Panc1 (cell line): Measurements from ENCODE around the gene FGD3. TPM values are rescaled to one million over a fixed set of nuclear protein-coding genes. Genes with fewer than 3 reads are reported as not detected.

Experiments
- ATAC-seq: fragments of 200-7000 bp; cut with Tn5 transposase; 2 replicates; pipeline ENCODE4 v1.9.1; 2020; ENCODE audit warnings: mild to moderate bottlenecking, moderate library complexity
- BruUV-seq: library from RNA; stranded (reverse); fragments of 400-500 nt; replicated peaks from 2 replicates; lab custom pipeline; 2021; lab: Mats Ljungman, UMichigan
- CTCF ChIA-PET: fragments of 300-600 bp; sonication (Branson Sonifier 250); formaldehyde crosslinking; loops from one replicate; lab custom pipeline; 2022; ENCODE audit warnings: antibody characterized with exemption; lab: Charles Lee
- POLR2A ChIA-PET: fragments of 300-600 bp; sonication (Branson Sonifier 250); formaldehyde crosslinking; loops from one replicate; lab custom pipeline; 2022; ENCODE audit warnings: antibody characterized with exemption; lab: Charles Lee
- DNase-seq: peaks from one replicate; pipeline ENCODE4 v3.0.0-alpha.2; 2010; ENCODE audit warnings: low read depth, low spot score
- H3K27ac ChIP-seq: 2 replicates; pipeline ENCODE4 v1.5.1; 2011; ENCODE audit warnings: mild to moderate bottlenecking, low read length, inconsistent platforms
- H3K27me3 ChIP-seq: fragments of 200-500 bp; sonication (Bioruptor generic); 2 replicates; pipeline ENCODE4 v1.6.0; 2014; ENCODE audit warnings: low read length, inconsistent platforms; ENCODE audit not compliant: control insufficient read depth, insufficient read depth
- H3K36me3 ChIP-seq: fragments of 200-500 bp; sonication (Bioruptor generic); 2 replicates; pipeline ENCODE4 v1.5.1; 2014; ENCODE audit warnings: inconsistent platforms, mild to moderate bottlenecking, low read length, moderate library complexity; ENCODE audit not compliant: control insufficient read depth, insufficient read depth
- H3K4me1 ChIP-seq: 2 replicates; pipeline ENCODE4 v1.5.1; 2011; ENCODE audit warnings: inconsistent platforms, mild to moderate bottlenecking, low read length, moderate library complexity; ENCODE audit not compliant: control insufficient read depth, insufficient read depth
- H3K4me3 ChIP-seq, 2 experiments: 2 replicates each; pipeline ENCODE4 v1.5.1; 2011 to 2012; ENCODE audit warnings: low read depth in 2 of 2, low read length in 2 of 2, mild to moderate bottlenecking in 2 of 2, inconsistent platforms in 1 of 2, moderate library complexity in 1 of 2
- H3K9me3 ChIP-seq: fragments of 200-500 bp; sonication (Bioruptor generic); 2 replicates; pipeline ENCODE4 v1.5.1; 2014; ENCODE audit warnings: low read depth, mild to moderate bottlenecking, inconsistent platforms, low read length, moderate library complexity; ENCODE audit not compliant: control insufficient read depth, insufficient read depth
- POLR2AphosphoS5 ChIP-seq: IDR thresholded peaks from 2 replicates; pipeline ENCODE4 v1.6.1; 2012; ENCODE audit warnings: mild to moderate bottlenecking, low read depth, low read length, moderate library complexity
- SIN3A ChIP-seq: IDR thresholded peaks from 2 replicates; pipeline ENCODE4 v1.6.1; 2012; ENCODE audit warnings: low read depth, mild to moderate bottlenecking, low read length, moderate library complexity, borderline replicate concordance; ENCODE audit not compliant: insufficient read depth
- TCF7L2 ChIP-seq: IDR thresholded peaks from 2 replicates; pipeline ENCODE4 v1.6.1; 2011; ENCODE audit warnings: mild to moderate bottlenecking, low read depth, low read length, inconsistent platforms
- in situ Hi-C: cut with HindIII; loops from 2 replicates; pipeline ENCODE4 v1.10.0; 2016; ENCODE audit warnings: low sequenced_read_pairs, low pct_unique_long_range_greater_than_20kb
- intact Hi-C: fragments of 100-400 bp; cut with micrococcal nuclease; formaldehyde crosslinking; loops from one replicate; pipeline ENCODE4 v1.10.0; 2022; ENCODE audit not compliant: unreplicated experiment
- total RNA-seq: library from RNA; stranded (reverse); gene quantifications from one replicate; pipeline ENCODE4 v1.2.1, GENCODE V29; 2021; ENCODE audit not compliant: unreplicated experiment
- TF ChIP-seq, protein P1 (sequence below): fragments of 450-650 bp; IDR thresholded peaks from 2 replicates; pipeline ENCODE4 v1.5.1; 2017; ENCODE audit warnings: mild to moderate bottlenecking
- TF ChIP-seq, protein P2 (sequence below), 2 experiments: IDR thresholded peaks; 2 replicates each; pipeline ENCODE4 v1.6.1; 2011 to 2012; ENCODE audit warnings: low read depth in 2 of 2, control low read depth in 1 of 2, low read length in 1 of 2, mild to moderate bottlenecking in 1 of 2, moderate library complexity in 1 of 2; ENCODE audit not compliant: insufficient read depth in 1 of 2

Gene FGD3
- total RNA-seq, 1 experiment from 2014 or later, result 0.80 TPM

DNA sequence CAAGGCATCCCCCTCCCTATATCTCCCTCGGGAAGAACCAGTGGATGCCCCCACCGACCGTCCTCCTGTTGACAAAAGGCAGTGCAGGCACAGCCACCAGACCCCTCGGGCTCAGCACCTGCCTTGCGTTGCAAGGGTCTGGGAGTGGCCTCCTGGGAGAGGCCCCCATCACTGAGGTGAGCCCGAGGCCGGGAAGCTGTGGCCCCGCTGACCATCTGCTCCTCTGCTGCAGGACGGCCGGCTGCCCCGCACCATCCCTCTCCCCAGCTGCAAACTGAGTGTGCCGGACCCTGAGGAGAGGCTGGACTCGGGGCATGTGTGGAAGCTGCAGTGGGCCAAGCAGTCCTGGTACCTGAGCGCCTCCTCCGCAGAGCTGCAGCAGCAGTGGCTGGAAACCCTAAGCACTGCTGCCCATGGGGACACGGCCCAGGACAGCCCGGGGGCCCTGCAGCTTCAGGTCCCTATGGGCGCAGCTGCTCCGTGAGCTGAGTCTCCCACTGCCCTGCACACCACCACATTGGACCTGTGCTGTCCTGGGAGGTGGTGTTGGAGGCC lies 87.9 kb downstream of the FGD3 start:
- POLR2A ChIA-PET, result no interaction called here
- in situ Hi-C loops (no loop called here), intact Hi-C loops (no loop called here)
- no peak for ATAC-seq
- H3K27me3 ChIP-seq, result no peaks in the 10 kb centered on the region
- no peaks in the 10 kb centered on the region for H3K9me3 ChIP-seq
- no peaks in the 10 kb centered on the region for H3K36me3 ChIP-seq
- CTCF ChIA-PET, result no interaction called here
- H3K27ac ChIP-seq, result no peak overlapping the region
- no peaks in the 10 kb centered on the region for H3K4me1 ChIP-seq
- TF ChIP-seq SIN3A (no peak), POLR2AphosphoS5 (no peak), TCF7L2 (no peak)
- TF ChIP-seq, protein P1, sequence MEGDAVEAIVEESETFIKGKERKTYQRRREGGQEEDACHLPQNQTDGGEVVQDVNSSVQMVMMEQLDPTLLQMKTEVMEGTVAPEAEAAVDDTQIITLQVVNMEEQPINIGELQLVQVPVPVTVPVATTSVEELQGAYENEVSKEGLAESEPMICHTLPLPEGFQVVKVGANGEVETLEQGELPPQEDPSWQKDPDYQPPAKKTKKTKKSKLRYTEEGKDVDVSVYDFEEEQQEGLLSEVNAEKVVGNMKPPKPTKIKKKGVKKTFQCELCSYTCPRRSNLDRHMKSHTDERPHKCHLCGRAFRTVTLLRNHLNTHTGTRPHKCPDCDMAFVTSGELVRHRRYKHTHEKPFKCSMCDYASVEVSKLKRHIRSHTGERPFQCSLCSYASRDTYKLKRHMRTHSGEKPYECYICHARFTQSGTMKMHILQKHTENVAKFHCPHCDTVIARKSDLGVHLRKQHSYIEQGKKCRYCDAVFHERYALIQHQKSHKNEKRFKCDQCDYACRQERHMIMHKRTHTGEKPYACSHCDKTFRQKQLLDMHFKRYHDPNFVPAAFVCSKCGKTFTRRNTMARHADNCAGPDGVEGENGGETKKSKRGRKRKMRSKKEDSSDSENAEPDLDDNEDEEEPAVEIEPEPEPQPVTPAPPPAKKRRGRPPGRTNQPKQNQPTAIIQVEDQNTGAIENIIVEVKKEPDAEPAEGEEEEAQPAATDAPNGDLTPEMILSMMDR, result no peak
- TF ChIP-seq, protein P2, sequence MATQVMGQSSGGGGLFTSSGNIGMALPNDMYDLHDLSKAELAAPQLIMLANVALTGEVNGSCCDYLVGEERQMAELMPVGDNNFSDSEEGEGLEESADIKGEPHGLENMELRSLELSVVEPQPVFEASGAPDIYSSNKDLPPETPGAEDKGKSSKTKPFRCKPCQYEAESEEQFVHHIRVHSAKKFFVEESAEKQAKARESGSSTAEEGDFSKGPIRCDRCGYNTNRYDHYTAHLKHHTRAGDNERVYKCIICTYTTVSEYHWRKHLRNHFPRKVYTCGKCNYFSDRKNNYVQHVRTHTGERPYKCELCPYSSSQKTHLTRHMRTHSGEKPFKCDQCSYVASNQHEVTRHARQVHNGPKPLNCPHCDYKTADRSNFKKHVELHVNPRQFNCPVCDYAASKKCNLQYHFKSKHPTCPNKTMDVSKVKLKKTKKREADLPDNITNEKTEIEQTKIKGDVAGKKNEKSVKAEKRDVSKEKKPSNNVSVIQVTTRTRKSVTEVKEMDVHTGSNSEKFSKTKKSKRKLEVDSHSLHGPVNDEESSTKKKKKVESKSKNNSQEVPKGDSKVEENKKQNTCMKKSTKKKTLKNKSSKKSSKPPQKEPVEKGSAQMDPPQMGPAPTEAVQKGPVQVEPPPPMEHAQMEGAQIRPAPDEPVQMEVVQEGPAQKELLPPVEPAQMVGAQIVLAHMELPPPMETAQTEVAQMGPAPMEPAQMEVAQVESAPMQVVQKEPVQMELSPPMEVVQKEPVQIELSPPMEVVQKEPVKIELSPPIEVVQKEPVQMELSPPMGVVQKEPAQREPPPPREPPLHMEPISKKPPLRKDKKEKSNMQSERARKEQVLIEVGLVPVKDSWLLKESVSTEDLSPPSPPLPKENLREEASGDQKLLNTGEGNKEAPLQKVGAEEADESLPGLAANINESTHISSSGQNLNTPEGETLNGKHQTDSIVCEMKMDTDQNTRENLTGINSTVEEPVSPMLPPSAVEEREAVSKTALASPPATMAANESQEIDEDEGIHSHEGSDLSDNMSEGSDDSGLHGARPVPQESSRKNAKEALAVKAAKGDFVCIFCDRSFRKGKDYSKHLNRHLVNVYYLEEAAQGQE (IDR thresholded peaks at IDR 0.05; ENCODE audit: insufficient read depth in 1 of 2, low read depth in 2 of 2, low read length in 1 of 2), result no peak
- BruUV-seq, result no TSS peak
- no peak for DNase-seq
- H3K4me3 ChIP-seq, result no peak overlapping the region

DNA sequence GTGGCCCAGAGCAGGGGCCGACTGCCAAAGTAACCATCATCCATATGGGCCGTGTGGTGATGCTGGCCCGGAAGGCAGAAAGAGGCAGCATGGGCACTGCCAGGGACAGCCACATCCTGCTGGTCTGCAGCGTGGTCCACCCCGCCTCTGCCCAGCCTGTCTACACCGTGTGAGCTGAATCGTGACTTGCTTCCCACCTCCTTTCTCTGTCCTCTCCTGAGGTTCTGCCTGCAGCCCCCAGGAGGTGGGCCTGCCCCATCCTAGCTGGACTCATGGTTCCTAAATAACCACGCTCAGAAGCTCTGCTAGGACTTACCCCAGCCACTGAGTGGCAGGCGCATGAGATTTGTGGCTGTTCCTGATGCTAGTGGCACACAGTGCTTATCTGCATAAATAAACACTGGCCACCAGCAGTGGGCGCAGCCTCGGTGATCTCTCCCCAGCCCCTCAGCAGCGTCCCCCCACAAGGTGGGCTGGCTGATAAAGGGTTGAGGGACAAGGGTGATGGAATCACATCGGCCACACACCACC lies 88.6 kb downstream of the FGD3 start:
- no peaks in the 10 kb centered on the region for H3K9me3 ChIP-seq
- intact Hi-C loops (no loop called here), in situ Hi-C loops (no loop called here)
- ATAC-seq (0 out of 2 replicates have a peak, but pooled peaks have one; percentile 35), DNase-seq (no peak)
- no peak overlapping the region for H3K4me3 ChIP-seq
- H3K36me3 ChIP-seq, result no peaks in the 10 kb centered on the region
- no peaks in the 10 kb centered on the region for H3K4me1 ChIP-seq
- no TSS peak for BruUV-seq
- TF ChIP-seq TCF7L2 (no peak), SIN3A (no peak), POLR2AphosphoS5 (no peak)
- TF ChIP-seq, protein P2 (IDR thresholded peaks at IDR 0.05; ENCODE audit: insufficient read depth in 1 of 2, low read depth in 2 of 2, low read length in 1 of 2), result no peak
- TF ChIP-seq, protein P1, result no peak; the same call in 1 of the 2 replicates
- no peak overlapping the region for H3K27ac ChIP-seq
- no peaks in the 10 kb centered on the region for H3K27me3 ChIP-seq
- POLR2A ChIA-PET, result no interaction called here
- CTCF ChIA-PET, result no interaction called here
